Lower leg skin (tissue), 3 donors: ENCODE data around the gene EMP3.

Experiments used
- CTCF ChIP-seq, 3 donors: fragments of 450-650 bp; IDR thresholded peaks; one replicate each; pipeline ENCODE4 v1.5.1; 2016; ENCODE audit warnings: antibody characterized with exemption in 3 of 3, mild to moderate bottlenecking in 3 of 3, moderate library complexity in 2 of 3
- POLR2A ChIP-seq, 2 donors: fragments of 450-650 bp; IDR thresholded peaks; one replicate each; pipeline ENCODE4 v1.6.1; 2016 to 2017; ENCODE audit warnings: antibody characterized with exemption in 2 of 2, mild to moderate bottlenecking in 1 of 2, moderate library complexity in 1 of 2

GRCh38 chr19:48332351-48332661 is 7.0 kb downstream of the EMP3 start:
- no peak for TF ChIP-seq CTCF (IDR thresholded peaks at IDR 0.05)
- no peak for TF ChIP-seq POLR2A (IDR thresholded peaks at IDR 0.05)
